ENCODE results near the gene OR4X2.

- TF ChIP-seq CTCF (conservative IDR thresholded peaks at IDR 0.05) = no peak
- TF ChIP-seq EZH2 (IDR thresholded peaks at IDR 0.05; ENCODE audit: low read depth) = no peak
These were observed 27.7 kb downstream of the OR4X2 start for GRCh38 chr11:48272606-48273005.

Measured in PC-9 (cell line).